ENCODE data around the gene PEPD.

PEPD gene

GRCh38 chr19:33418871-33419787, 102.5 kb downstream of the PEPD start:
- DNase-seq, result no peak

- DNase-seq, result no peak
These were observed 103.1 kb downstream of the PEPD start for GRCh38 chr19:33418461-33418860.

GRCh38 chr19:33417751-33418150, 103.8 kb downstream of the PEPD start:
- DNase-seq, result no peak

- peak; percentile 65 for DNase-seq
These were observed 105.0 kb downstream of the PEPD start for GRCh38 chr19:33416307-33417215.

GRCh38 chr19:33414667-33415605, 106.7 kb downstream of the PEPD start:
- no peak for DNase-seq

- DNase-seq, result no peak
These were observed 107.5 kb downstream of the PEPD start for GRCh38 chr19:33413868-33414666.

GRCh38 chr19:33413426-33413725, 108.2 kb downstream of the PEPD start:
- DNase-seq, result no peak

- no peak for DNase-seq
These were observed 108.8 kb downstream of the PEPD start for GRCh38 chr19:33412601-33413425.

- no peak for DNase-seq
These were observed 109.9 kb downstream of the PEPD start for GRCh38 chr19:33411621-33412180.

- no peak for DNase-seq
These were observed 110.6 kb downstream of the PEPD start for GRCh38 chr19:33410915-33411401.

- no peak for DNase-seq
These were observed 111.5 kb downstream of the PEPD start for GRCh38 chr19:33409906-33410685.

- DNase-seq, result no peak
These were observed 112.8 kb downstream of the PEPD start for GRCh38 chr19:33408538-33409434.

- no peak for DNase-seq
These were observed 113.5 kb downstream of the PEPD start for GRCh38 chr19:33408116-33408515.

GRCh38 chr19:33407716-33408115, 113.9 kb downstream of the PEPD start:
- no peak for DNase-seq

- DNase-seq, result no peak
These were observed 114.4 kb downstream of the PEPD start for GRCh38 chr19:33407140-33407551.

- DNase-seq, result peak; percentile 56
These were observed 115.0 kb downstream of the PEPD start for GRCh38 chr19:33406521-33407139.
